ENCODE results near the gene ITPR1.

The ITPR1 gene

DNA sequence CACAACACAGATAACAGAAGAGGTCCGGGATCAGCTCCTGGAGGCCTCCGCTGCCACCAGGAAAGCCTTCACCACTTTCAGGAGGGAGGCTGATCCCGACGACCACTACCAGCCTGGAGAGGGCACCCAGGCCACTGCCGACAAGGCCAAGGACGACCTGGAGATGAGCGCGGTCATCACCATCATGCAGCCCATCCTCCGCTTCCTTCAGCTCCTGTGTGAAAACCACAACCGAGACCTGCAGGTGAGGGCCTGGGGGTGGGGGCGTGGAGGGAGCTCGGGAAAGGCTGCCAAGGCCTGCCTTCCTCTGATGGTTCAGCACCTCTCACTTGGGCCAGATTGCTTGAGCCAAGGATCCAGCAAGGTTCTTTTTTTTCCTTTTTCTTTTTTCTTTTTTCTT lies 275.4 kb downstream of the ITPR1 start:
- TF ChIP-seq, protein P1, sequence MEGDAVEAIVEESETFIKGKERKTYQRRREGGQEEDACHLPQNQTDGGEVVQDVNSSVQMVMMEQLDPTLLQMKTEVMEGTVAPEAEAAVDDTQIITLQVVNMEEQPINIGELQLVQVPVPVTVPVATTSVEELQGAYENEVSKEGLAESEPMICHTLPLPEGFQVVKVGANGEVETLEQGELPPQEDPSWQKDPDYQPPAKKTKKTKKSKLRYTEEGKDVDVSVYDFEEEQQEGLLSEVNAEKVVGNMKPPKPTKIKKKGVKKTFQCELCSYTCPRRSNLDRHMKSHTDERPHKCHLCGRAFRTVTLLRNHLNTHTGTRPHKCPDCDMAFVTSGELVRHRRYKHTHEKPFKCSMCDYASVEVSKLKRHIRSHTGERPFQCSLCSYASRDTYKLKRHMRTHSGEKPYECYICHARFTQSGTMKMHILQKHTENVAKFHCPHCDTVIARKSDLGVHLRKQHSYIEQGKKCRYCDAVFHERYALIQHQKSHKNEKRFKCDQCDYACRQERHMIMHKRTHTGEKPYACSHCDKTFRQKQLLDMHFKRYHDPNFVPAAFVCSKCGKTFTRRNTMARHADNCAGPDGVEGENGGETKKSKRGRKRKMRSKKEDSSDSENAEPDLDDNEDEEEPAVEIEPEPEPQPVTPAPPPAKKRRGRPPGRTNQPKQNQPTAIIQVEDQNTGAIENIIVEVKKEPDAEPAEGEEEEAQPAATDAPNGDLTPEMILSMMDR (IDR thresholded peaks at IDR 0.05; ENCODE audit: low read depth, low read length, missing control alignments) = no peak

DNA sequence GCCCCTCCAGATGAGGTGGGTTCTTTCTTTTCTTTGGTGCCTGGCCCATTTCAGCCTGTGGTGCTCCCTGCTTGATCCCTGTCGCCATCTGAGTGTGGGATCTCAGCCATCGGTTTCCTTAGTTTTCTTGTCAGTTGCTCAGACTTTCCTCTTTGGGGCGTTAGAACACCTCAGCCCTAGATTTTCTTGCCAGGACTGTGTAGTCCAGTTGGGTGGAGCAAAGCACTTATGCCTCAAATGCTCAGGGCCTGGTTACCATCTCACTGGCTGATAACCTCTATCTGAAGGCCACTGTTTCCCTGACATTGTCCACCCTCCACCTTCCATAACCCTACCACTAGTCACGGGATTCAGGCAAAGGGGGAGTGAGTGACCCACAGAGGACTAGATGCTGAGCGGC lies 277.4 kb downstream of the ITPR1 start:
- TF ChIP-seq, protein P1 (IDR thresholded peaks at IDR 0.05; ENCODE audit: low read depth, low read length, missing control alignments) = no peak
- no peak overlapping the region for H3K4me3 ChIP-seq (replicated peaks; ENCODE audit: low read depth, low read length)
- DNase-seq (ENCODE audit: extremely low read depth, low read depth) = no peak

More for the DNA sequence above, 275.4 kb downstream of the ITPR1 start:
- H3K4me3 ChIP-seq (replicated peaks; ENCODE audit: low read depth, low read length) = no peak overlapping the region
- DNase-seq (ENCODE audit: extremely low read depth, low read depth) = no peak

DNA sequence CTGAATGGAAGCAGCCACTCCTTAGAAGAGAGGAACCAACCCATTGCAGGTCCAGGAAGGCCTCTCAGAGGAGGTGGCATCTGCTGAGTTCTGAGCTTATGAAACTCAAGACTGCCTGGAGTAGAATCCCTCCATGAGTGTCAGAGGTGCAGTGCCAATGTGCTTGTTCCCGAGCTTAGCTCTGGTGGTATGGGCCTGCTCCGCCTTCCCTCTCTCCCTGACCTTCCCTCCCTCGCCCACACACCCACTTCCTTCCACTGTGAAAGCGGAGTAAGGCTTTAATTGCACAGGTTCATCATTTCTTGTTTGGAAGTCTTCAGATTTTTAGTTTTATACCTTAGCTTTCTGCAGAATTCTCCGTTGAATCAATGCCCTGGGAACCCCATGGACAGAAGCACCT lies 278.1 kb downstream of the ITPR1 start:
- no peak overlapping the region for H3K4me3 ChIP-seq (replicated peaks; ENCODE audit: low read depth, low read length)
- TF ChIP-seq, protein P1 (IDR thresholded peaks at IDR 0.05; ENCODE audit: low read depth, low read length, missing control alignments) = no peak
- DNase-seq (ENCODE audit: extremely low read depth, low read depth) = no peak

DNA sequence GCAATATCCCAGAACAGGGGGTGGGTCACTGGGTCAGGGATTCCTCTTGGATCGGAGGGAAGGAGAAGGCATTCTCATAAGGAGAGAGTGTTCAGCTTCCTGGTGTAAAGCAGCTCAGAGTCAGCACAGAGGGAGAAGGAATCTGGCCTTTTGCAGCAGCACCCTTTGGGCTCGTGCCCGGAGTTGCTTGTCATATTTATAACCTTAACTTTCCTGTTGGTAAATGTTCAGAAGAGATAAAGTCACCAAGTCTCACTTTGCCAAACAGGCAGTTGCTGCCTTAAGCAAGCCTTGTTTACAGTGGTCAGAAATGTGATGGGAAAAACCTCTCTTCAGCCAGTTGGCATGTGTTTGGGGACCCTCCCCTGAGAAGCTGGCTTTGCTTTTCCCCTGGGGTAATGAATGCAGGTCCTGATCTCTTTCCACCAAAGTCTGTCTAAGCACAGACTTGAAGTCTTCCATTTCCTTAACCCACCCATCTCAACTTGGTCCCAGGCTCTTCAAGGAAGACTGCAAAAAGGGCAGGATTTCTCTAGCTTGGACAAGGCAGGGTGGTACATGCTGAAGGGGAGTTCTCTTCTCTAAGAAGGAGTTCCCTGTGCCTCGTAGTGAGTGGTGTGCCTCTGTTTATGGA lies 279.1 kb downstream of the ITPR1 start:
- no peak overlapping the region for H3K4me3 ChIP-seq (replicated peaks; ENCODE audit: low read depth, low read length)
- DNase-seq (ENCODE audit: extremely low read depth, low read depth) = no peak
- TF ChIP-seq, protein P1 (IDR thresholded peaks at IDR 0.05; ENCODE audit: low read depth, low read length, missing control alignments) = no peak

DNA sequence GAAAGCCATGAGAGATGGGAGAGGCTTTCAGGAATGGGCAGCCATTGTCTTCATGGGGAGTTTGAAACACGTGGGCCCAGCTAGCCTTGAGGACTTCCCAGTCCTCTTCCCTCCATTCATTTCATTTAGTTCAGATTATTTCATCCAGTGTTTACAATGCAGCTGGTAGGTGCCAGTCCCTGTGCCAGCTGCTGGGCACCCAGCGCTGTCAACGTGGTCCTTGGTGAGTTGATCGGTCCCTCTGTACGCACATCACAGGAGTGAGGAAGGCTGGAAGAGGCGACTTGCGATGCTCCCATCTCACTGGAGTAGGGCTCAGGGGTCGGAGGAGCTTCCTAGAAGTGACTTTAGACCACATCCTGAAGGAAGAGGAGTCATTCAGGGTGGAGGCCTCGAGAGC lies 279.7 kb downstream of the ITPR1 start:
- TF ChIP-seq, protein P1 (IDR thresholded peaks at IDR 0.05; ENCODE audit: low read depth, low read length, missing control alignments) = no peak

DNA sequence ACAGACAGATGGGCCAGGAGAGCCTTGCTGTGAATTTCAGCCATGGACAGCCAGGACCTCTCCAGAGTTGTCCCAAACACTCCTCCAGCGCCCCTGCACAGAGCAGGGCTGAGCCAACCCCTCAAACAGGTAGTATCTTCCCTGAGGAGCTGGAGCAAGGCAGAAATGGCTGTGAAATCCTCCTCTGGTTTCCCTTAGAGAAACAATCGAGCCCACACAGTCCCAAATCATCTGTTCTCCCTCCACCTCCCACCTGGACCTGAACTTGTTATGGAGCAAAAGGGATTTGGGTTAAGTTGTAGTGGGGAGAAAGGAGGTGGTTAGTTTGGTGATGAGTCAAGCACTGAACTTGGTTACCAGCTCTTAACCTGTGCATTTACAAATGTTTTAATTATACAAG lies 280.4 kb downstream of the ITPR1 start:
- TF ChIP-seq, protein P1 (IDR thresholded peaks at IDR 0.05; ENCODE audit: low read depth, low read length, missing control alignments) = no peak
- no peak overlapping the region for H3K4me3 ChIP-seq (replicated peaks; ENCODE audit: low read depth, low read length)
- no peak for DNase-seq (ENCODE audit: extremely low read depth, low read depth)

More for the DNA sequence above, 279.7 kb downstream of the ITPR1 start:
- no peak overlapping the region for H3K4me3 ChIP-seq (replicated peaks; ENCODE audit: low read depth, low read length)
- no peak for DNase-seq (ENCODE audit: extremely low read depth, low read depth)

DNA sequence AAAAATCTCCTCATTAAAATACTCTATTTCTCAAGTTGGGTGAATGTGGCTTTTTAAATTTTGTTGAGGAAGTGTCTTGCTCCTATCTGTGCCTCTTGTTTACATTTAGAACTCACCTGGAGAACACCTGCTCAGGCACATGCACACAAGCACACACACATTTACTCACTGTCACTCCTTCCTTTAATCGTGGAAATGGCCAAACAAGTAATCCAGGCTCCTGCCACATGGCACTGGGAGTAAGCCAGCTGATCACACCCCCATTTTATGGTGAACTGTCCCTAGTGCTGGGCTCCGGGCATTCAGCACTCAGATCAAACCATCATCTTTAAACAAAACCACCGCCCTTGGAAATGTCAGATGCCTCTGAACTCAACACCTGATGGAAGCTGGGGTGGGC lies 281.4 kb downstream of the ITPR1 start:
- H3K4me3 ChIP-seq (replicated peaks; ENCODE audit: low read depth, low read length) = no peak overlapping the region
- no peak for DNase-seq (ENCODE audit: extremely low read depth, low read depth)
- TF ChIP-seq, protein P1 (IDR thresholded peaks at IDR 0.05; ENCODE audit: low read depth, low read length, missing control alignments) = no peak

Measured in HFF-Myc (cell line).